ENCODE measurements around the gene RNF144B. TPM values are rescaled to one million over a fixed set of nuclear protein-coding genes. Genes with fewer than 3 reads are reported as not detected.

RNF144B gene
- total and polyA plus RNA-seq, 2 of the 13 experiments (the other 11 are each of a cell fraction or from before 2014, with no cell fraction given) = 1.8 to 4.3 TPM

DNA sequence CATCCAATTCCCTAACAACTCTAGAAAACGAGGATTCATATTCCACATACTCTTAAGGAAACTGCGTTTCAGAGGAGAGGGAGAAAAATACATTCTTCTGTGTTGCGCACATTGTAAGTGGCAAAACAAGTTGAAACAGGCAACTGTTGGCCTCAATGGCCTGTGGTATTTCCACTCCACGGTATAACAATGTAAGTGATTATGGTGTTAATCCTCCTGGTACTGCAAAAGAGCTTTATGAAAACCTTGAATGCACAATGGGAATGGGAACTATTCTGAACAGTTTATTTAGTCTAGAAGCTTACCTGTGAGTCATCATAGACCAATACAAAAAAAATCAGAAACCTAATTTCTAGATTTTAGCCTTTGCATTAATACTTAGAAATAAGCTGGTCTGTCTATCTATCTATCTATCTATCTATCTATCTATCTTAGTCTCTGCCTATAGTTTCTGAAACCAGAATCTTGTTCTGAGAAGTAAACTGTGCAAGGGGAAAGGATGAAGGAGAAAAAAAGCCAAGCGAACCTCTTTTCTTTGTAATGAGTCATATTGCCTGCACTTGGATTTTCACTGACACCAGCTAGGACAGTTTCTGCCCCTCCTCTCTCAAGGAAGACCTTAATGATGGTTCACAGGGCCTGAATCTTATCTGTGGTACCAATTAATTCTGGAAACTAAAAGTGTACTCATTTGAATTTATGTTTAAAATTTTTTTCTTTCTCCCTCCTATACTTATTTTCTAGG, 101.5 kb downstream of the RNF144B start (continued):
- no peak for TF ChIP-seq AKAP8 (CRISPR knock-in tag; IDR thresholded peaks at IDR 0.05)
- TF ChIP-seq ZNF614 (CRISPR knock-in tag; IDR thresholded peaks at IDR 0.05; ENCODE audit: borderline replicate concordance) = no peak
- no peak for TF ChIP-seq BCL3 (CRISPR knock-in tag; IDR thresholded peaks at IDR 0.05)

DNA sequence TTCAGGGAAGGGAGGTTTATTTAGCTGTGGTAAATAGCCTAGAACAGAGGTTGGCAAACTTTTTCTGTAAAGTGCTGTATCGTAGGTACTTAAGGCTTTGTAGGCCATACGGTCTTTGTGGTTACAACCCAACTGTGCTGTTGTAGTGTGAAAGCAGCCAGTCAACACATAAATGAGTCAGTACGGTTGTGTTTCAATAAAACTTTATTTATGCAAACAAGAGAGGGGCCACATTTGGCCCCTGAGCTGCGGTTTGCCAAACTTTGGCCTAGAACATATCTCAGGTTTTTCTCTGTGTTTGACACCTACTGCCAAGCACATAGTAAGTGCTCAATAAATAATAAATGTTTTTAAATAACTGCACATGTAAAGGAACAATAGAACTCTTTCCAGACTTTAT, 102.2 kb downstream of the RNF144B start:
- Histone ChIP-seq H3K36me3 (replicated peaks in 1 of 2; ENCODE audit: control insufficient read depth in 1 of 2, insufficient read depth in 2 of 2, low read length in 2 of 2) (no peaks in the 10 kb centered on the region), H3K27me3 (ENCODE audit: control insufficient read depth in 1 of 2, insufficient read depth in 2 of 2, low read length in 2 of 2) (no peaks in the 10 kb centered on the region), H4K20me1 (ENCODE audit: insufficient read depth, low read length) (no peaks in the 10 kb centered on the region), H3K79me2 (ENCODE audit: insufficient read depth, low read length) (no peaks in the 10 kb centered on the region), H2AFZ (ENCODE audit: low read length) (no peak overlapping the region), H3K4me1 (ENCODE audit: insufficient read depth, low read length) (no peaks in the 10 kb centered on the region), H3K9ac (ENCODE audit: insufficient read depth, low read depth, low read length) (no peak overlapping the region), H3K4me3 (replicated peaks in 1 of 3; ENCODE audit: insufficient read depth in 1 of 3, low read depth in 2 of 3, low read length in 3 of 3) (no peak overlapping the region), H3K9me3 (ENCODE audit: low read length) (no peaks in the 10 kb centered on the region), H3K27ac (ENCODE audit: extremely low read length, insufficient read depth, low read length) (no peak overlapping the region), H3K4me2 (ENCODE audit: low read depth, low read length) (no peak overlapping the region)
- ATAC-seq (no peak), FAIRE-seq (no peak), DNase-seq (ENCODE audit: low spot score) (no peak)
- ChIA-PET CTCF (ENCODE audit: low intra/inter-chr PET ratio, low total read pairs) (no interaction called here), POLR2A (no interaction called here)
- in situ Hi-C loops (cut with HindIII; ENCODE audit: extremely low pct_ligation_motif_present, low pct_unique_long_range_greater_than_20kb) (no loop called here), intact Hi-C loops (cut with micrococcal nuclease; ENCODE audit: unreplicated experiment) (no loop called here)
- no peak for TF ChIP-seq ZBTB40 (IDR thresholded peaks at IDR 0.05)
- TF ChIP-seq ZBTB40 (CRISPR knock-in tag; IDR thresholded peaks at IDR 0.05) = peak; percentile 27; the same call in 1 of the 2 replicates
- no peak for TF ChIP-seq ZNF770 (CRISPR knock-in tag; IDR thresholded peaks at IDR 0.05)
- 31% methylated on average over 4 of the region's 4 CpGs for WGBS (ENCODE audit: low lambda C conversion rate)
- BruUV-seq (replicated peaks) = no TSS peak
